ENCODE measurements around the gene THEM4. TPM values are rescaled to one million over a fixed set of nuclear protein-coding genes. Genes with fewer than 3 reads are reported as not detected.

The THEM4 gene
- total RNA-seq, 3 donors from 2014 or later (not counting 1 experiment from before 2014, with no cell fraction given), result 11.9 to 16.2 (median 15.5) TPM

GRCh38 chr1:151934048-151934493 is 24.8 kb upstream of the THEM4 start:
- Histone ChIP-seq H3K27me3 (ENCODE audit: control insufficient read depth, insufficient read depth, low read length) (no peaks in the 10 kb centered on the region), H3K4me1 (ENCODE audit: control insufficient read depth, insufficient read depth, low read length) (no peaks in the 10 kb centered on the region), H3K36me3 (ENCODE audit: control insufficient read depth, insufficient read depth, low read length) (no peaks in the 10 kb centered on the region), H3K4me3 (ENCODE audit: low read length) (no peak overlapping the region), H3K9me3 (ENCODE audit: control insufficient read depth, insufficient read depth, low read length) (no peaks in the 10 kb centered on the region), H3K27ac (ENCODE audit: low read length) (no peak overlapping the region)
- Mint-ChIP-seq H3K27ac (peak overlapping the region in 1 of 2 donors; percentile 42), H3K9me3 (no peaks in the 10 kb centered on the region), H3K4me1 (peaks cover 0 to 5% of the 10 kb centered on the region in 2 donors), H3K27me3 (ENCODE audit: low read depth in 2 of 2) (peaks cover 8 to 9% of the 10 kb centered on the region in 2 donors), H3K4me3 (no peak overlapping the region), H3K36me3 (no peaks in the 10 kb centered on the region)
- ATAC-seq (peak; percentile 84 to 98 (median 91)), DNase-seq (peak in 1 of 2 donors; percentile 84)
- TF ChIP-seq CTCF (IDR thresholded peaks at IDR 0.05), result peak; percentile 92
- intact Hi-C loops (cut with micrococcal nuclease), result loop anchor here (1.0 to 2.0 kb wide), 3 partner anchors 37 to 67 kb away; no protein-coding TSS in a partner anchor
- 47% methylated on average over 3 of the region's 3 CpGs for WGBS (ENCODE audit: insufficient coverage)

GRCh38 chr1:151924691-151925587 is 15.6 kb upstream of the THEM4 start:
- H3K36me3 Mint-ChIP-seq, result no peaks in the 10 kb centered on the region
- H3K36me3 ChIP-seq (ENCODE audit: control insufficient read depth, insufficient read depth, low read length), result no peaks in the 10 kb centered on the region
- no peak overlapping the region for H3K27ac Mint-ChIP-seq
- no peaks in the 10 kb centered on the region for H3K27me3 ChIP-seq (ENCODE audit: control insufficient read depth, insufficient read depth, low read length)
- H3K4me3 ChIP-seq (ENCODE audit: low read length), result no peak overlapping the region
- no peaks in the 10 kb centered on the region for H3K9me3 ChIP-seq (ENCODE audit: control insufficient read depth, insufficient read depth, low read length)
- no peak overlapping the region for H3K27ac ChIP-seq (ENCODE audit: low read length)
- ATAC-seq (peak in 2 of 3 donors; percentile 17 to 44), DNase-seq (peak in 1 of 2 donors; percentile 46)
- no peak overlapping the region for H3K4me3 Mint-ChIP-seq
- H3K4me1 ChIP-seq (ENCODE audit: control insufficient read depth, insufficient read depth, low read length), result no peaks in the 10 kb centered on the region
- intact Hi-C loops (cut with micrococcal nuclease), result no loop called here
- WGBS (ENCODE audit: insufficient coverage), result 100% methylated on average over 1 of the region's 1 CpG
- no peaks in the 10 kb centered on the region for H3K9me3 Mint-ChIP-seq
- peaks cover 0 to 5% of the 10 kb centered on the region in 2 donors for H3K27me3 Mint-ChIP-seq (ENCODE audit: low read depth in 2 of 2)
- no peak for TF ChIP-seq CTCF (IDR thresholded peaks at IDR 0.05)
- H3K4me1 Mint-ChIP-seq, result peaks cover 0 to 5% of the 10 kb centered on the region in 2 donors

GRCh38 chr1:151923422-151923821 is 14.1 kb upstream of the THEM4 start:
- no peaks in the 10 kb centered on the region for H3K9me3 ChIP-seq (ENCODE audit: control insufficient read depth, insufficient read depth, low read length)
- WGBS (ENCODE audit: insufficient coverage), result no CpG with 5 or more reads among the region's 1 CpG
- peaks cover 0 to 5% of the 10 kb centered on the region in 2 donors for H3K27me3 Mint-ChIP-seq (ENCODE audit: low read depth in 2 of 2)
- intact Hi-C loops (cut with micrococcal nuclease), result no loop called here
- H3K36me3 Mint-ChIP-seq, result no peaks in the 10 kb centered on the region
- no peaks in the 10 kb centered on the region for H3K4me1 ChIP-seq (ENCODE audit: control insufficient read depth, insufficient read depth, low read length)
- no peak for TF ChIP-seq CTCF (IDR thresholded peaks at IDR 0.05)
- ATAC-seq (no peak), DNase-seq (no peak)
- no peak overlapping the region for H3K4me3 ChIP-seq (ENCODE audit: low read length)
- peaks cover 0 to 5% of the 10 kb centered on the region in 2 donors for H3K4me1 Mint-ChIP-seq
- no peak overlapping the region for H3K27ac Mint-ChIP-seq
- no peaks in the 10 kb centered on the region for H3K27me3 ChIP-seq (ENCODE audit: control insufficient read depth, insufficient read depth, low read length)
- no peak overlapping the region for H3K27ac ChIP-seq (ENCODE audit: low read length)
- no peak overlapping the region for H3K4me3 Mint-ChIP-seq
- no peaks in the 10 kb centered on the region for H3K9me3 Mint-ChIP-seq
- no peaks in the 10 kb centered on the region for H3K36me3 ChIP-seq (ENCODE audit: control insufficient read depth, insufficient read depth, low read length)
